HUDEP-2 (cell line): ENCODE measurements around the gene MEF2D.

Source experiments
- DNase-seq, 76 experiments: peaks; one replicate each; lab custom pipeline; 2025; ENCODE audit not compliant: unreplicated experiment in 76 of 76; lab: John Stamatoyannopoulos, UW

MEF2D gene

GRCh38 chr1:156431769-156432668 is 68.6 kb downstream of the MEF2D start:
- no peak for DNase-seq

- no peak for DNase-seq
Observed at GRCh38 chr1:156431366-156431765, 69.2 kb downstream of the MEF2D start.

GRCh38 chr1:156430866-156431265 is 69.7 kb downstream of the MEF2D start:
- DNase-seq = no peak

- DNase-seq = no peak
Observed at GRCh38 chr1:156430303-156430702, 70.3 kb downstream of the MEF2D start.

GRCh38 chr1:156429313-156430060 is 71.1 kb downstream of the MEF2D start:
- no peak for DNase-seq

GRCh38 chr1:156428746-156429288 is 71.8 kb downstream of the MEF2D start:
- DNase-seq = no peak

- DNase-seq = no peak
Observed at GRCh38 chr1:156427957-156428356, 72.6 kb downstream of the MEF2D start.

- DNase-seq = no peak
Observed at GRCh38 chr1:156425943-156426342, 74.6 kb downstream of the MEF2D start.

- DNase-seq = no peak
Observed at GRCh38 chr1:156424806-156425432, 75.7 kb downstream of the MEF2D start.

- DNase-seq = peak in 1 of 76 experiments; percentile 13
Observed at GRCh38 chr1:156423422-156424352, 76.9 kb downstream of the MEF2D start.

GRCh38 chr1:156422602-156423091 is 77.9 kb downstream of the MEF2D start:
- no peak for DNase-seq

- no peak for DNase-seq
Observed at GRCh38 chr1:156421939-156422601, 78.5 kb downstream of the MEF2D start.

GRCh38 chr1:156421062-156421938 is 79.3 kb downstream of the MEF2D start:
- DNase-seq = peak in 52 of 76 experiments; percentile 6 to 67 (median 40)

- DNase-seq = peak in 1 of 76 experiments; percentile 11
Observed at GRCh38 chr1:156420205-156421061, 80.1 kb downstream of the MEF2D start.

- peak in 2 of 76 experiments; percentile 11 to 25 for DNase-seq
Observed at GRCh38 chr1:156419854-156420204, 80.7 kb downstream of the MEF2D start.

- no peak for DNase-seq
Observed at GRCh38 chr1:156418416-156419070, 82.0 kb downstream of the MEF2D start.
